Type B pancreatic cell (in vitro differentiated cells): ENCODE results near the gene SNN. TPM values are rescaled to one million over a fixed set of nuclear protein-coding genes. Genes with fewer than 3 reads are reported as not detected.

ENCODE experiments used
- DNase-seq: peaks from one replicate; pipeline ENCODE4 v3.0.0; 2021; ENCODE audit warnings: mixed read lengths; ENCODE audit not compliant: unreplicated experiment; ENCODE audit errors: extremely low spot score
- H3K27ac Mint-ChIP-seq: 2 replicates; pipeline ENCODE4 v1.8.0; 2021; ENCODE audit warnings: mild to moderate bottlenecking, mixed read lengths
- H3K27me3 Mint-ChIP-seq: 2 replicates; pipeline ENCODE4 v1.8.0; 2021; ENCODE audit warnings: mixed read lengths
- H3K36me3 Mint-ChIP-seq: 2 replicates; pipeline ENCODE4 v1.8.0; 2021; ENCODE audit warnings: mixed read lengths
- H3K4me1 Mint-ChIP-seq: one replicate; pipeline ENCODE4 v1.8.0; 2021; ENCODE audit warnings: mixed read lengths; ENCODE audit not compliant: unreplicated experiment
- H3K4me3 Mint-ChIP-seq: 2 replicates; pipeline ENCODE4 v1.8.0; 2021; ENCODE audit warnings: mild to moderate bottlenecking, mixed read lengths
- H3K9me3 Mint-ChIP-seq: 2 replicates; pipeline ENCODE4 v1.8.0; 2021; ENCODE audit warnings: mixed read lengths
- CTCF ChIP-seq: fragments of 200-600 bp; sonication (generic); conservative IDR thresholded peaks from 2 replicates; pipeline ENCODE4 v1.5.0; 2021; ENCODE audit warnings: antibody characterized with exemption, mild to moderate bottlenecking
- total RNA-seq: library from RNA; stranded (reverse); gene quantifications from 2 replicates; pipeline ENCODE4 v1.2.1, GENCODE V29; 2021; ENCODE audit warnings: low replicate concordance

Gene SNN
- total RNA-seq, 1 donor from 2014 or later = 44.0 TPM

- no peak for DNase-seq
- Mint-ChIP-seq H3K4me3 (no peak overlapping the region), H3K36me3 (no peaks in the 10 kb centered on the region), H3K9me3 (no peaks in the 10 kb centered on the region), H3K27ac (peak overlapping the region; percentile 19), H3K27me3 (no peaks in the 10 kb centered on the region), H3K4me1 (peaks cover 9% of the 10 kb centered on the region)
- TF ChIP-seq CTCF = no peak
These were observed 40.3 kb upstream of the SNN start for GRCh38 chr16:11627822-11628457.

GRCh38 chr16:11629071-11630030, 38.9 kb upstream of the SNN start:
- Mint-ChIP-seq H3K9me3 (no peaks in the 10 kb centered on the region), H3K27me3 (no peaks in the 10 kb centered on the region), H3K36me3 (no peaks in the 10 kb centered on the region), H3K4me1 (peaks cover 12% of the 10 kb centered on the region), H3K27ac (no peak overlapping the region), H3K4me3 (no peak overlapping the region)
- no peak for DNase-seq
- TF ChIP-seq CTCF = no peak

DNA sequence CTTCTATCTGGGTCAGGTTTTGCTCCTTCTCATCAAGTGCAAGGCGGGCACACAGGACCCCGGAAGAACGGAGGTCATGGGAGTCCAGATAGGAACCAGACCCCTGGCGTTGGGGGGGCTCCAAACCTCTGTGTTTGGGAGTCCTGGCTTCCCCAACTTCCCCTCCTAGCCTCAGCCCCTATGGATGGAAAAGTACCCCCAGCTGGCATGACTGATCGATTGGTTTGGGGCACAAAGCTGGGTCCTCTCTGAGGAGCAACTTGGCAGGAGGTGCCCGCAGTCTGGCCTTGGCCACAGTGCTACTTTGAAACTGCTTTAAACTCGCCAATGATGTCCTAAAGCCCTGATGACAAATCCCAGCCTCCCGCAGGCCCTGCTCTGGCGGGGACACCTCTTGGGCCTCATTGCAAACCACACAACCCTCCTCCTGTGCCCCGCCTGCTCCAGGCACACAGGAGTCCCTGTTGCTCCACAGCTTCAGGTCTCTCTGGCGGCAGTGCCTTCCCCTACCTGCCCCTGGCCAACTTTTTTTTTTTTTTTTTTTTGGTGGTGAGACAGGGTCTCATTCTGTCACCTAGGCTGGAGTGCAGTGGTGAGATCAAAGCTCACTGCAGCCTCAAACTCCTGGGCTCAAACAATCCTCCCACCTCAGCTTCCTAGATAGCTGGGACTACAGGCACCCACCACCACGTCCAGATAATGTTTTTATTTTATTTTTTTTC, 38.0 kb upstream of the SNN start:
- H3K36me3 Mint-ChIP-seq = no peaks in the 10 kb centered on the region
- H3K9me3 Mint-ChIP-seq = no peaks in the 10 kb centered on the region
- H3K4me3 Mint-ChIP-seq = no peak overlapping the region
- H3K27ac Mint-ChIP-seq = no peak overlapping the region
- H3K4me1 Mint-ChIP-seq = peaks cover 15% of the 10 kb centered on the region
- H3K27me3 Mint-ChIP-seq = no peaks in the 10 kb centered on the region
- no peak for TF ChIP-seq CTCF
- DNase-seq = no peak

DNA sequence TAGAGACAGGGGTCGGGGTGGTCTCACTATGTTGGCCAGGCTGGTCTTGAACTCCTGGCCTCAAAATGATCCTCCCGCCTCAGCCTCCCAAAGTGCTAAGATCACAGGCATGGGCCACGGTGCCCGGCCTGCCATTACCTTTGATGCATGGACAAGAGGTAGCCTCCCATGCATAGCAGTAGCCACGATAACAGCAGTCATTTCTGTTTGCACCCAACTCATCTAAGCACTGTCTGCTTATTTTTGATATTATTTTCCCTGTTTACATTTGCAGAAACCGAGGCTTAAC, 37.5 kb upstream of the SNN start:
- H3K4me3 Mint-ChIP-seq = no peak overlapping the region
- peaks cover 15% of the 10 kb centered on the region for H3K4me1 Mint-ChIP-seq
- no peak overlapping the region for H3K27ac Mint-ChIP-seq
- TF ChIP-seq CTCF = no peak
- no peak for DNase-seq
- H3K36me3 Mint-ChIP-seq = no peaks in the 10 kb centered on the region
- no peaks in the 10 kb centered on the region for H3K9me3 Mint-ChIP-seq
- no peaks in the 10 kb centered on the region for H3K27me3 Mint-ChIP-seq

- Mint-ChIP-seq H3K4me1 (peaks cover 18% of the 10 kb centered on the region), H3K9me3 (no peaks in the 10 kb centered on the region), H3K4me3 (no peak overlapping the region), H3K27ac (no peak overlapping the region), H3K36me3 (no peaks in the 10 kb centered on the region), H3K27me3 (no peaks in the 10 kb centered on the region)
- DNase-seq = no peak
- TF ChIP-seq CTCF = no peak
These were observed 37.0 kb upstream of the SNN start for GRCh38 chr16:11631214-11631613.
